ENCODE measurements around the gene AVL9.
"Not testable (repeated sequence)": the region's sequence is repeated elsewhere in the genome, so short reads cannot be mapped to it uniquely, and the experiment has no call there.

The AVL9 gene
- total RNA-seq = 101 to 146 reads per million in 2 experiments

- DNase-seq (ENCODE audit: low read depth) = peak; percentile 98
These were observed at the start of gene AVL9 for GRCh38 chr7:32495298-32496051. Gene AVL9, plus strand, starts transcription at chr7:32495489. Its CDS starts 221 bp downstream, at chr7:32495710.

- no peak for DNase-seq (ENCODE audit: low read depth)
These were observed 48.1 kb upstream of the AVL9 start for GRCh38 chr7:32447218-32447617.

DNA sequence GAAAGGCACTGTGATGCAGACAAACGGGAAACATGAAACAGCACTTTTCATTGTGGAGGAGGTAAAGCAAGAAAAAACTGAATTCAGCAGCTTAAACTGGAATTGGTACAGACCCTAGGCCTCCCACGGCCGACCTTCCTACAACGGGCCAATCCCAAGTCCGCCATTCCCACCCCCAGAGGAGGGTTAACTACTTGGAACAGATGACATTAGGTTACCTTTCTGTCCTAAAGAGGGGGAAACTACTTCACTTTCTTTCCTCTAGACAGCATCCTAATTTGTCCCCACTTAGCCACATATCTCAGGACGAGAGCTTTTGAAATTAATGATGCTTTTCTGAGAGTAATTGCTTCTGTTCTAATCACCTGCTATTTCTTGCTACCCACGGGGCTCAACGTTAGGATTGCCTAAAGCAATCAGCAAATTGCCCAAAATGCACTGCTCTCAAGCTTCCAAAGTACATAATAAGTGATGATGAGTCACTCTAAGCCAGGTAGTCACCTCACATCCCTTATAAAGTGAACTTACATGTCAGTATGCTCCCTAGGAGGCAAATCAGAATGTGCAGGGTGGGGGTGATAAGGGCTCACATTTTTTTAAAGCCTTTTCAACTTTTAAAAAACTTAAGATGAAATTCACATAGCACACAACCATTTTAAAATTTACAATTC is 41.8 kb upstream of the AVL9 start:
- DNase-seq (ENCODE audit: low read depth) = no peak

- DNase-seq (ENCODE audit: low read depth) = no peak
These were observed 37.3 kb upstream of the AVL9 start for GRCh38 chr7:32458025-32458424.

- no peak for DNase-seq (ENCODE audit: low read depth)
These were observed 35.5 kb upstream of the AVL9 start for GRCh38 chr7:32459788-32460187.

- no peak for DNase-seq (ENCODE audit: low read depth)
These were observed 33.8 kb upstream of the AVL9 start for GRCh38 chr7:32461484-32461883.

- DNase-seq (ENCODE audit: low read depth) = no peak
These were observed 32.8 kb upstream of the AVL9 start for GRCh38 chr7:32462451-32462850.

DNA sequence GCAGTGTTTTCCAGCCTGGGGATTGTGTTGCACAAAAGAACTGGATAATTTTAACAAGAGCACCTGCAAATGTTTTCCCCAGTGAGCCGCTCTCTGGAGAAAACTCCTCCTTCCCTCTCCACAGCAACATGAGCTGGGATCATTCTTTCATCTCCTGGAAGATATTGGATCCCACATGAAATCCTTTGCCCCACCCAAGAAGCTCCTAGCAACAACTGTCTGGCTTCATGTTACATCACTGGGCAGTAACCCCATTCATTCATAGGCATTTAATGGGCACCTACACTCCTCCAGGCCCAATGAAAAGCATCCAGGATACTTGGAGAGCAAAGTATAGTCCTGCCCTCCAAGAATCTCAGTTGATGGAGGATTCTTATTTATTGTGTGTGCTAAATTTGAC is 32.3 kb upstream of the AVL9 start:
- DNase-seq (ENCODE audit: low read depth) = no peak

- DNase-seq (ENCODE audit: low read depth) = not testable (repeated sequence)
These were observed 30.5 kb upstream of the AVL9 start for GRCh38 chr7:32464641-32465416.

DNA sequence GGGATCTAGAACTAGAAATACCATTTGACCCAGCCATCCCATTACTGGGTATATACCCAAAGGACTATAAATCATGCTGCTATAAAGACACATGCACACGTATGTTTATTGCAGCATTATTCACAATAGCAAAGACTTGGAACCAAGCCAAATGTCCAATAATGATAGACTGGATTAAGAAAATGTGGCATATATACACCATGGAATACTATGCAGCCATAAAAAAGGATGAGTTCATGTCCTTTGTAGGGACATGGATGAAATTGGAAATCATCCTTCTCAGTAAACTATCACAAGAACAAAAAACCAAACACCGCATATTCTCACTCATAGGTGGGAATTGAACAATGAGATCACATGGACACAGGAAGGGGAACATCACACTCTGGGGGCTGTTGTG is 25.3 kb upstream of the AVL9 start:
- not testable (repeated sequence) for DNase-seq (ENCODE audit: low read depth)

DNA sequence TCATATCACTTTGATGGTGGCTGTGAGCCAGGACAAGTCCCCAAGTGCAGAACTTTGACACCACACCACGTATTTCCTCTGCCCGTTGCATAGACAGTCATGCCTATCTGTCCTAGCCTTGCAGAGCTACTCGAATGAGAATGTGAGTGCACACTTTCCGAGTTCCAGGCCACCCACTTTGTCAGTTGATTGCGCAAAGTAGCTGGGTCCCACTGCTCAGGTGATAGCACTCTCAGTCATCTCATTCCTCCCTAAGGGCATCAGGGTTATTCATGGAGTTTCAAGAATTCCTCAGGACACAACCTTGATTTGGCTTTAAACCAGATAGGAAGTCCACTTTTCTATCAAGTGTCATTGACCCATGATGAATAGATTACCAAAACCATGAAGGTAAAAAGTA is 24.4 kb upstream of the AVL9 start:
- DNase-seq (ENCODE audit: low read depth) = no peak

DNA sequence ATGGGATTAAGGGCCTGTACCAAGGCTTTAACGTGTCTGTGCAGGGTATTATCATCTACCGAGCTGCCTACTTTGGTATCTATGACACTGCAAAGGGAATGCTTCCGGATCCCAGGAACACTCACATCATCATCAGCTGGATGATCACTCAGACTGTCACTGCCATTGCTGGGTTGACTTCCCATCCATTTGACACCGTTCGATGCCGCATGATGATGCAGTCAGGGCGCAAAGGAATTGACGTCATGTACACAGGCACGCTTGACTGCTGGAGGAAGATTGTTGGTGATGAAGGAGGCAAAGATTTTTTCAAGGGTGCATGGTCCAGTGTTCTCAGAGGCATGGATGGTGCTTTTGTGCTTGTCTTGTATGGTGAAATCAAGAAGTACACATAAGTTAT is 23.3 kb upstream of the AVL9 start:
- DNase-seq (ENCODE audit: low read depth) = no peak

GRCh38 chr7:32474008-32474407 is 21.3 kb upstream of the AVL9 start:
- DNase-seq (ENCODE audit: low read depth) = no peak

DNA sequence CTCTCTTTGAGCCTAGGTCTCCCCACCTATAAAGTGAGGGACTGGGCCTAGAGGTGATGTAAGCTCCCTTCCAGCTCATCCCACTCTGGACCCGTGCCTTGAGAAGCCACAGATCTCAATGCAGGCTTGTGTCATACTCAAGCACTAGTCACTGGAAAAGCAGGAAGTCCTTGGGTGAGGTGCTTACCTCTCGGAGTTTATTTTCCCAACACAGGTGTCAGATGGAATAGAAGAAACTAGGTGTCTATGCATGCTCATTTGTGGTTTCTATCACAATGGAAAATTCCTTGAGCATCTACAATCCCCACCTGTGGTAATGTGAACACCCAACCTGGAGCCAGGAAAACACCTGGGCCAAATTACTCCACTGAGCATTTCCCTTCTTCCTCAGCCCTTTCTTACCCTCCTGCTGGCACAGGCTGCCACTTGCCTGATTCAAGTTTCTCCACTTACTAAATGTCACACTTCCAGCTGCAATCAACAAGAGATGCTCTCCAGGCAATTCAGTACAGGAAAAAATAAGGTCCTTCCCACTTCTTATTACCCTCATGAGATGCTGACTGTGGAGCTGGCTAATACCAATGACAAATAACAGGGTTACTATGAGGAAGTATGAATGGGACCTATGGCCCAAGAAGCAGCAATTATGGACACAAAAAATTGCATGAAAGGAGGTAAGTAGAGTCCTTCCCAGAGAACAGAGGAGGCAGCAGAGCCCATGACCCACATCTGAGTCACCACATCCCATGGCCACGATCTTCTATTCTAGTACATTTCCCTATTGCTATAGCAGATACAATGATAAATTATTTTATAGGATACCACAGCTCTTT is 18.3 kb upstream of the AVL9 start:
- no peak for DNase-seq (ENCODE audit: low read depth)

- no peak for DNase-seq (ENCODE audit: low read depth)
These were observed 17.7 kb upstream of the AVL9 start for GRCh38 chr7:32477649-32477980.

DNA sequence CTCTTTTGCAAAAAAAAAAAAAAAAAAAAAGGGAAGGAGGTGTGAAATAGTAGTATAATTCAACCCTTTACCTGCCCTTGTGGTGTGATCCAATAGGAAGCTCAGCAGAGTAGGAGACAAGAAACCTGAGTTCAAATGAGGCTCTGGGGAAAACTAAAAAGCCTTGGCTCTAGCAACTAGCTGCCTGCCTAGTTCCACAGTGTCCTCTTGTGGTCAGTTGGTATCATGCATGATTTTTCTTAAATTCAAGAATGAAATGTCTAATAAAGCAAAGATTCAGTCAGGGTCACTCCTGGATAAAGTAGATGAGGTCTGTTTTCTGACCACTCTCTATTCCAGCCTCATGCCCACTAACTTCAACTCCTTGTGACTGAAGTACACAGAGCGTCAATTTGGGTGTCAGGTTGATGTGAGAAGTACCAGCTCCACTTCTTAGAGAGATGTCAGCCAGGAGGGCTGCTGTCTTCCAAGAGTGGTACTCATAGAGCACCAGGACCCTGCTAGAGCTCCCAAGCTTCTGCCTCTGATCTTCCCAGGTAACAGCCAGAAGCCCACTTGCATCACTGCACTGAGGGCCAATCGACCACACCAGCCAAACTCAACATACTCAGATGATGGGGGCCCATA is 15.6 kb upstream of the AVL9 start:
- DNase-seq (ENCODE audit: low read depth) = no peak

- no peak for DNase-seq (ENCODE audit: low read depth)
These were observed 14.1 kb upstream of the AVL9 start for GRCh38 chr7:32481176-32481575.

DNA sequence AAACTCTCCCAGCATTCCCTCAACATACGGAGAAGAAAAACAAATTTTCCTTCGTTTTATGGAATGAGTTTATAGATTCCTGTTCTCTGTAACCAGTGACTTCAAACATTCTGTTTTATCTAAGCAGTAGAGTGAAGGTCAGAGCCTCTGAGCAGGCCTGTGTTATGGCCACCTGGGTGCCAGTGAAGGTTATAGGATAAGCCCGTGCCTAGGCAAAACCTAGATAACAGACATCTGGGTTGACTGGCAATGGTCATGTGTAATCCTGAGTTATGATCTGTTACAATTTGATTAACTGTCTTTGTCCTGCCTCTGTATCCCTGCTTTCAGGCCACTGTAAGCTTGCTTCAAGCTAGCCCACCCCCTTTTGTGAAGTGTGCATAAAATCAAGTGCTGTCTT is 13.4 kb upstream of the AVL9 start:
- no peak for DNase-seq (ENCODE audit: low read depth)

DNA sequence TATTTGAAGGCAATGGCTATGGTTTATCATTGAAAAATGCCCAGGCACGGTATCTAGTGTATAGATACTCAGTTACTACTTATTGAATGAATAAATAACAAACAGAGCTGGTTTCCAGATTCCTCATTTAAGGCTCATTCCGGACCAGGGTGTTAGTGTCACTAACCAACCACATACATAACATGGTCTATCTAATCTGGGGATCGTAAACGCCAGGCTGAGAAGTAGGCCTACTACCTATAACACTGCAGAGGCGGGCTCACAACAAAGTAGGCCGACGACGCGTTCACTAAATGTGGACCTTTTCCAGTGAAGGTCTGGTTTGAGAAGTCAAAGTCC is 5.5 kb upstream of the AVL9 start:
- no peak for DNase-seq (ENCODE audit: low read depth)

DNA sequence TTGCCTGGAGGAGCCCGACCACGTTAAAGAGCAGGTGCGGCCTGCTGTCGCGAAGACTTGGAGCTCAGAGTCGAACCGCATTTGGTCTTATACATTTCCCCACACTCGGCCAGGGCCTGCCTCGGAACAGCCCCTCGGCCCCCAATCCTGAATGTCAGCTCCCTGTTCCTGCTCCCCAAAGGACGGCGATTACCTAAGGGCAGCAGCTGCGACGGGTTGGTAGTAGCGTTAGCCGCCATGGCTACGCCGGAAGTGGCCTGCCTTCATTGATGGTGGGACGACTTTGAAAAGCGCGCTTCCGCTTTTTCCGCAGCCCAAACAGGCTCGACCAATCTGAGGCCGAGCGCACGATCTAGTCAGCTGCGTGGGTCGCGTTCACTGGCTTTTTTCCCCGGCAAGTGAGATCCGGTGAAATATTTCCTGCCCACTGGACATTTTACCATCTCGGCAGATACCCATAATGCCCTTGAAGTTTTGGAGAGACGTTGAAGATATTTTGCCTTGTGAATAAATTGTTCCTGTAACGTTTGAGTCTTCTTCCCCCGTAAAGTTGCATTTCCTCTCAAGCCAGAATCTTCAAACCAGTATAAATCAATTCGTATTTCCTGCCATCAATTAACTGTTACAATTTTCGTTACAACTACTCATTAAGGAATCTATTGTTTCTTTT is 5.0 kb upstream of the AVL9 start, which contains the start of gene LSM5:
Gene LSM5, minus strand, starts transcription at position 254 of the 670 bp plus-strand sequence. Its CDS starts 15 bp downstream, at position 239.
- DNase-seq (ENCODE audit: low read depth) = peak; percentile 83

DNA sequence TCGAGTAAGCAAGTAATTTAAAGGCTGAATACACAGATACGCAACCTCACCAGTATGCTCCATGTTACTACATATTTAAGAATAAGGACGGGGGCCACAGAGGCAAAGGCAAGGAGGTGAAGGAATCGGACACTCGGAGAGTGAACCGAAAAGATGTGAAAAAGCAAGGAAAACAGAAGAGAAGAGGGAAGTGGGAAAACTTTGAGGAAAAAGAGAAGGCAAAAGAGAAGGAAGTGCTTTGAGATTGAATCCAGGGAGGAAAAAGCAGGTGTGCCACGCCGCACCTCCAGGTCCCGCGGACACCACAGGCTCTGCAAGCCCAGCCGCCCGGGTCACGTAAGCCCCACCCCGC is 367 bp upstream of the AVL9 start:
- DNase-seq (ENCODE audit: low read depth) = no peak

Measured in T follicular helper cell (primary cell).